Kidney (tissue), 14 donors: ENCODE data around the gene BSCL2. TPM values are rescaled to one million over a fixed set of nuclear protein-coding genes. Genes with fewer than 3 reads are reported as not detected.

Source experiments
- DNase-seq, 5 donors: peaks; one replicate each; pipeline ENCODE4 v3.0.0-alpha.2; 2013 to 2020
- FAIRE-seq: peaks from 2 replicates; lab custom pipeline; 2012; peaks lifted over from hg19 to GRCh38; lab: Jason Lieb, UNC
- H3K27ac ChIP-seq, 2 donors: one replicate each; pipeline ENCODE4 v1.7.0; 2013; ENCODE audit warnings: low read depth in 2 of 2, low read length in 2 of 2, inconsistent platforms in 1 of 2
- H3K27me3 ChIP-seq: one replicate; pipeline ENCODE4 v1.7.1; 2013; ENCODE audit warnings: low read length, inconsistent platforms; ENCODE audit not compliant: control insufficient read depth, insufficient read depth
- H3K36me3 ChIP-seq, 3 donors: one replicate each; pipeline versions ENCODE4 v1.7.0 to v1.7.1; 2013; ENCODE audit warnings: low read length in 3 of 3, control low read depth in 1 of 3, inconsistent platforms in 1 of 3; ENCODE audit not compliant: insufficient read depth in 3 of 3, control insufficient read depth in 2 of 3
- H3K4me1 ChIP-seq, 3 donors: one replicate each; pipeline versions ENCODE4 v1.7.0 to v1.7.1; 2013; ENCODE audit warnings: low read length in 3 of 3, inconsistent platforms in 1 of 3, low read depth in 1 of 3; ENCODE audit not compliant: control insufficient read depth in 2 of 3, insufficient read depth in 2 of 3
- H3K4me3 ChIP-seq, 3 donors: one replicate each; pipeline versions ENCODE4 v1.7.0 to v1.8.1; 2013; ENCODE audit warnings: low read length in 3 of 3, control low read depth in 1 of 3, inconsistent platforms in 1 of 3
- H3K9ac ChIP-seq, 3 donors: one replicate each; pipeline versions ENCODE4 v1.7.0 to v1.7.1; 2013; ENCODE audit warnings: low read length in 3 of 3, control low read depth in 1 of 3, inconsistent platforms in 1 of 3
- H3K9me3 ChIP-seq, 3 donors: one replicate each; pipeline versions ENCODE4 v1.7.0 to v1.7.1; 2013; ENCODE audit warnings: low read length in 3 of 3, control low read depth in 1 of 3, inconsistent platforms in 1 of 3; ENCODE audit not compliant: control insufficient read depth in 2 of 3, insufficient read depth in 1 of 3
- intact Hi-C: fragments of 100-400 bp; cut with DNase I; formaldehyde crosslinking; loops from one replicate; pipeline ENCODE4 v1.11.1; 2022
- polyA plus RNA-seq: library from polyadenylated mRNA; stranded (reverse); fragments of 350-450 nt; fragmentation: Illumina TruSeq; extraction: RNeasy Lipid Tissue Mini Kit (QIAGEN cat#74804); gene quantifications from one replicate; pipeline ENCODE4 v1.2.3, GENCODE V29; 2014; ENCODE audit warnings: low read depth, low replicate concordance; ENCODE audit not compliant: insufficient read depth
- total RNA-seq: library from RNA; stranded (reverse); fragmentation: NEBNext Ultra II Directional; extraction: Animal tissue kit (Norgen Biotek cat#: 25700); gene quantifications from one replicate; pipeline ENCODE4 v1.2.1, GENCODE V29; 2021
- TF ChIP-seq, protein P1 (sequence below): IDR thresholded peaks from 3 replicates; pipeline ENCODE4 v1.5.1; 2012; ENCODE audit warnings: mild to moderate bottlenecking, moderate library complexity, borderline replicate concordance; ENCODE audit not compliant: insufficient read depth; ENCODE audit errors: extremely low read depth
- donor health status: control.
- donor health status: control.
- donor health status: control.
- donor health status: control.
- donor health status: control.
- donor health status: DM: yes; HTN: yes; CAD: no.
- donor health status: Normal renal cell carcinoma (clear cell type).

The BSCL2 gene
- total and polyA plus RNA-seq, 2 donors from 2014 or later: 93.2 to 249 TPM

- TF ChIP-seq, protein P1, sequence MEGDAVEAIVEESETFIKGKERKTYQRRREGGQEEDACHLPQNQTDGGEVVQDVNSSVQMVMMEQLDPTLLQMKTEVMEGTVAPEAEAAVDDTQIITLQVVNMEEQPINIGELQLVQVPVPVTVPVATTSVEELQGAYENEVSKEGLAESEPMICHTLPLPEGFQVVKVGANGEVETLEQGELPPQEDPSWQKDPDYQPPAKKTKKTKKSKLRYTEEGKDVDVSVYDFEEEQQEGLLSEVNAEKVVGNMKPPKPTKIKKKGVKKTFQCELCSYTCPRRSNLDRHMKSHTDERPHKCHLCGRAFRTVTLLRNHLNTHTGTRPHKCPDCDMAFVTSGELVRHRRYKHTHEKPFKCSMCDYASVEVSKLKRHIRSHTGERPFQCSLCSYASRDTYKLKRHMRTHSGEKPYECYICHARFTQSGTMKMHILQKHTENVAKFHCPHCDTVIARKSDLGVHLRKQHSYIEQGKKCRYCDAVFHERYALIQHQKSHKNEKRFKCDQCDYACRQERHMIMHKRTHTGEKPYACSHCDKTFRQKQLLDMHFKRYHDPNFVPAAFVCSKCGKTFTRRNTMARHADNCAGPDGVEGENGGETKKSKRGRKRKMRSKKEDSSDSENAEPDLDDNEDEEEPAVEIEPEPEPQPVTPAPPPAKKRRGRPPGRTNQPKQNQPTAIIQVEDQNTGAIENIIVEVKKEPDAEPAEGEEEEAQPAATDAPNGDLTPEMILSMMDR: no peak
- H3K27me3 ChIP-seq: no peaks in the 10 kb centered on the region
- H3K9ac ChIP-seq: no peak overlapping the region
- H3K27ac ChIP-seq: no peak overlapping the region
- intact Hi-C loops: no loop called here
- H3K36me3 ChIP-seq: peaks cover 0 to under 1% (median 0%) of the 10 kb centered on the region in 3 donors
- DNase-seq (no peak), FAIRE-seq (no peak)
- H3K4me1 ChIP-seq: peaks cover 0 to 8% (median 4%) of the 10 kb centered on the region in 3 donors
- H3K9me3 ChIP-seq: no peaks in the 10 kb centered on the region
- H3K4me3 ChIP-seq: no peak overlapping the region
Measured at GRCh38 chr11:62682518-62682917, 24.7 kb downstream of the BSCL2 start.

DNA sequence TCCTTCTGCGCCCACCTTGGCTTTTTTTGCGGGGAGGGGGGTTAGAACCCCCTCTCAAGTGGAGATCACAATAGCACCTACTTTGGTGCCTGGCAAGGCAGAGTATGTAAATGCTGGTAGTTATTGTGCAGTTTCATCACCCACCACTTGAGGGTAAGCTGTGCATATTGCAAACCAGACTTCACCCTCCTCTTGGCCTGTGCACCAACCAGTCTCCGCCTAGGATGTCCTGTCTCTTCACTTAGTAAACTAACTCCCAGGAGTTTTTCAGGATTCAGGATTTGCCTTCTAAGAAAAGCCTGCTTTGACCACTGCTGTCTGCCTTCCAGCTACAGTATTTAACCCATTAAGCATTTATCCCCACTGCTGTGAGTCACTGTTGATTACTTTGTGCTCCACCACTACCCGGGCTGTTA is 26.4 kb downstream of the BSCL2 start:
- no peak overlapping the region for H3K4me3 ChIP-seq
- intact Hi-C loops: no loop called here
- H3K27me3 ChIP-seq: no peaks in the 10 kb centered on the region
- TF ChIP-seq, protein P1: peak; percentile 69
- H3K4me1 ChIP-seq: peaks cover 0 to 8% (median 4%) of the 10 kb centered on the region in 3 donors
- H3K9ac ChIP-seq: no peak overlapping the region
- peak in 3 of 5 donors; percentile 43 to 74 (median 69) for DNase-seq
- no peak for FAIRE-seq
- peaks cover 0 to 5% (median 0%) of the 10 kb centered on the region in 3 donors for H3K36me3 ChIP-seq
- no peak overlapping the region for H3K27ac ChIP-seq
- H3K9me3 ChIP-seq: no peaks in the 10 kb centered on the region

GRCh38 chr11:62678770-62679696 is 28.2 kb downstream of the BSCL2 start, which contains the start of gene UBXN1:
Gene UBXN1, minus strand, starts transcription at chr11:62679073. Its CDS starts 150 bp downstream, at chr11:62678923.
- FAIRE-seq: no peak

More at GRCh38 chr11:62678770-62679696, 28.2 kb downstream of the BSCL2 start, which contains the start of gene UBXN1:
- H3K4me3 ChIP-seq: peak within 1 kb of the TSS; percentile 74 to 94 (median 86)
- peaks cover 0 to 8% (median 4%) of the 10 kb centered on the region in 3 donors for H3K4me1 ChIP-seq
- peak within 1 kb of the TSS; percentile 74 to 90 (median 88) for H3K9ac ChIP-seq
- no peaks in the 10 kb centered on the region for H3K9me3 ChIP-seq
- TF ChIP-seq, protein P1: no peak
- H3K36me3 ChIP-seq: peaks cover 0 to 5% (median 2%) of the 10 kb centered on the region in 3 donors
- intact Hi-C loops: no loop called here
- H3K27ac ChIP-seq: peak within 1 kb of the TSS; percentile 66 to 82
- peak; percentile 88 to 96 (median 92) for DNase-seq
- no peaks in the 10 kb centered on the region for H3K27me3 ChIP-seq
